ENCODE results near the gene DGKD.

- TF ChIP-seq YY1 (IDR thresholded peaks at IDR 0.05; ENCODE audit: insufficient read depth, insufficient read length) (no peak), ZNF274 (IDR thresholded peaks at IDR 0.05; ENCODE audit: low read depth, low read length) (no peak), SUZ12 (IDR thresholded peaks at IDR 0.05; ENCODE audit: extremely low read depth, insufficient read depth, insufficient read length) (no peak)
Observed at GRCh38 chr2:233387225-233387624, 32.9 kb downstream of the DGKD start.

Measured in NT2/D1 (cell line).